OCI-LY3 (cell line): Measurements from ENCODE around the gene SUCLG2.

Experiments
- H2AFZ ChIP-seq: fragments of 200-600, 300-600 bp; shearing (Covaris generic); 2 replicates; pipeline ENCODE4 v1.6.0; 2014; ENCODE audit warnings: antibody characterized with exemption, low read depth, low read length
- H3K27ac ChIP-seq: fragments of 200-600, 300-600 bp; sonication (generic); 2 replicates; pipeline ENCODE4 v1.5.1; 2014; ENCODE audit warnings: mild to moderate bottlenecking, low read length, moderate library complexity, mixed read lengths
- H3K27me3 ChIP-seq: fragments of 200-600, 300-600 bp; sonication (generic); 2 replicates; pipeline ENCODE4 v1.6.1; 2014; ENCODE audit warnings: low read depth, low read length, mixed read lengths
- H3K36me3 ChIP-seq: fragments of 200-600, 300-600 bp; sonication (generic); replicated peaks from 2 replicates; pipeline ENCODE3; 2014; ENCODE audit warnings: low read depth, low read length, mixed read lengths
- H3K4me1 ChIP-seq: fragments of 300-600, 200-600 bp; sonication (generic); 2 replicates; pipeline ENCODE4 v1.6.1; 2014; ENCODE audit warnings: low read length, mixed read lengths
- H3K4me2 ChIP-seq: fragments of 200-600, 300-600 bp; sonication (generic); 2 replicates; pipeline ENCODE4 v1.6.1; 2014; ENCODE audit warnings: low read length, mixed read lengths
- H3K4me3 ChIP-seq: fragments of 300-600, 200-600 bp; sonication (generic); 2 replicates; pipeline ENCODE4 v1.5.1; 2014; ENCODE audit warnings: antibody characterized with exemption, mild to moderate bottlenecking, low read length, moderate library complexity
- H3K79me2 ChIP-seq: fragments of 300-600, 200-600 bp; shearing (Covaris generic); 2 replicates; pipeline ENCODE4 v1.6.1; 2014; ENCODE audit warnings: mild to moderate bottlenecking, low read length, mixed read lengths
- H3K9ac ChIP-seq: fragments of 300-600, 200-600 bp; shearing (Covaris generic); 2 replicates; pipeline ENCODE4 v1.6.0; 2014; ENCODE audit warnings: mild to moderate bottlenecking, low read length, moderate library complexity
- H3K9me3 ChIP-seq: fragments of 200-600, 300-600 bp; shearing (Covaris generic); 2 replicates; pipeline ENCODE4 v1.6.1; 2014; ENCODE audit warnings: low read length, mixed read lengths; ENCODE audit not compliant: insufficient read depth
- H4K20me1 ChIP-seq: fragments of 200-600, 300-600 bp; sonication (generic); 2 replicates; pipeline ENCODE4 v1.6.1; 2016; ENCODE audit warnings: low read length, mixed read lengths; ENCODE audit not compliant: insufficient read depth
- EZH2phosphoT487 ChIP-seq: fragments of 200-600 bp; shearing (Covaris generic); IDR thresholded peaks from 2 replicates; pipeline ENCODE4 v1.6.1; 2018; ENCODE audit warnings: antibody characterized with exemption, mixed run types, low read depth
- TF ChIP-seq, protein P1 (sequence below): fragments of 200-600, 300-600 bp; sonication (generic); IDR thresholded peaks from 2 replicates; pipeline ENCODE4 v1.5.1; 2014; ENCODE audit warnings: antibody characterized with exemption, low read length, low read depth

The SUCLG2 gene

DNA sequence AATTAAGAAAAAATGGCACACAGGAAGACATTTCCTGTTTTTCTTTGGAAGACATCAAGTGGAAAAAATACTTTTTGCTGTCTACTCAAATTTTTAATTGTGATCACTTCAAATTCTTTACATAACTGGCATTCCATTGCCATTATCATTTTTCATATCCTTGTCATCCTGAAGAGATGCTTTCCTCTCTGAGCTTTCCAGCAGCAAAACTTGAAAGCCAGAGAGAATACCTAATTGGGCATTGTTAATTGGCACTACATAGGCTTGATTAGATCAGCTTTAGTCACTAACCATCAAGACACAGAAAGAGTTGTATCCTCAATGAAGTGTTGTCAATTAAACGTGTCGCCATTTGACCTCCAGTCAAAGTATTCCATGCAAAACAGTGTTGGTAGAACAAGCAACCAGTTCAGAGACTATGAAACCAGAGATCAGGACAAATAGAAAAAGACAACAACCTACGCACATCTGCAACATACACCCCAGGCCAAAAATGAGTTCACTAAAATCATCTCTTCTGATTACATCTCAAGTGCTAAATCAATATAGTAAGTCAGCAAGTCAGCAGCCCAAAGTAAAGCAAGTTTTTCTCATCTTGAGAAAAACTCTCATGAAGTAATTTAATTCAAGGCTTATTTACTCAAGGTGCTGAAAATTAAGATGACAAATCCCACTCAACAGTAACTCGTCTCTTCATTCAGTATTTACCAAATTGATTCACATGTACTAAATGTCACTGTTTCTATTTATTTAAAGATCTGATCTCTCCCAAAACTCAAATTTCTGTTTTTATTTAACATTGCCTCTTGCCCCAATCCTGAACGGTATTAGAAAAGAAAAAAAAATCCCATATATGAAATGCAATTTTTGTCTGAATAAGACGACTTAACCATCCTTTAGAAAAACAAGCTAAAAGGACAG is 123.0 kb downstream of the SUCLG2 start:
- TF ChIP-seq, protein P1, sequence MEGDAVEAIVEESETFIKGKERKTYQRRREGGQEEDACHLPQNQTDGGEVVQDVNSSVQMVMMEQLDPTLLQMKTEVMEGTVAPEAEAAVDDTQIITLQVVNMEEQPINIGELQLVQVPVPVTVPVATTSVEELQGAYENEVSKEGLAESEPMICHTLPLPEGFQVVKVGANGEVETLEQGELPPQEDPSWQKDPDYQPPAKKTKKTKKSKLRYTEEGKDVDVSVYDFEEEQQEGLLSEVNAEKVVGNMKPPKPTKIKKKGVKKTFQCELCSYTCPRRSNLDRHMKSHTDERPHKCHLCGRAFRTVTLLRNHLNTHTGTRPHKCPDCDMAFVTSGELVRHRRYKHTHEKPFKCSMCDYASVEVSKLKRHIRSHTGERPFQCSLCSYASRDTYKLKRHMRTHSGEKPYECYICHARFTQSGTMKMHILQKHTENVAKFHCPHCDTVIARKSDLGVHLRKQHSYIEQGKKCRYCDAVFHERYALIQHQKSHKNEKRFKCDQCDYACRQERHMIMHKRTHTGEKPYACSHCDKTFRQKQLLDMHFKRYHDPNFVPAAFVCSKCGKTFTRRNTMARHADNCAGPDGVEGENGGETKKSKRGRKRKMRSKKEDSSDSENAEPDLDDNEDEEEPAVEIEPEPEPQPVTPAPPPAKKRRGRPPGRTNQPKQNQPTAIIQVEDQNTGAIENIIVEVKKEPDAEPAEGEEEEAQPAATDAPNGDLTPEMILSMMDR = no peak
- no peak for TF ChIP-seq EZH2phosphoT487
- H3K9ac ChIP-seq = no peak overlapping the region
- peaks cover 18% of the 10 kb centered on the region for H3K36me3 ChIP-seq
- no peak overlapping the region for H3K4me3 ChIP-seq
- no peak overlapping the region for H3K4me2 ChIP-seq
- no peaks in the 10 kb centered on the region for H3K9me3 ChIP-seq
- H3K27ac ChIP-seq = no peak overlapping the region
- peaks cover 12% of the 10 kb centered on the region for H3K79me2 ChIP-seq
- peaks cover 34% of the 10 kb centered on the region for H4K20me1 ChIP-seq
- H2AFZ ChIP-seq = no peak overlapping the region
- H3K27me3 ChIP-seq = no peaks in the 10 kb centered on the region
- no peaks in the 10 kb centered on the region for H3K4me1 ChIP-seq

DNA sequence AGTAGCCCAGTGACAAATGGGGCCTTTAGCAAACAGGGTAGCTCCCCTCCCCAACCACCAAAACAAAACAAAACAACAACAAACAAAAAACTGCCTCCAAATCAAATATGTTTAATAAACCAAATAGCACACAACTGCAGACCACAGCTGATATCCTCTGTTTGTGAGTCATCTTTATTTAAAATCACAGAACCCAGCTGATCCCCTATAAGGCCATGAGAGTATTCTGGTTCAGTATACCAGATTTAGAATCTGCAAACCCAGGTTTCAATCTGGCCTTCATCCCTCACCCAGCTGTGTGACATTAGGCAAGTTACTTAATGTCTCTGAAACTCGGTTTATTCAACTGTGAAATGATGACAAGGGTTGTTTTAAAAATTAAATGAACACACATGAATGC is 124.5 kb downstream of the SUCLG2 start:
- Histone ChIP-seq H3K4me2 (no peak overlapping the region), H4K20me1 (peaks cover 21% of the 10 kb centered on the region), H3K79me2 (peaks cover 12% of the 10 kb centered on the region), H2AFZ (no peak overlapping the region), H3K27me3 (no peaks in the 10 kb centered on the region), H3K9me3 (no peaks in the 10 kb centered on the region), H3K4me1 (no peaks in the 10 kb centered on the region), H3K27ac (no peak overlapping the region), H3K36me3 (peaks cover 26% of the 10 kb centered on the region), H3K9ac (no peak overlapping the region), H3K4me3 (no peak overlapping the region)
- TF ChIP-seq, protein P1 = no peak
- no peak for TF ChIP-seq EZH2phosphoT487

DNA sequence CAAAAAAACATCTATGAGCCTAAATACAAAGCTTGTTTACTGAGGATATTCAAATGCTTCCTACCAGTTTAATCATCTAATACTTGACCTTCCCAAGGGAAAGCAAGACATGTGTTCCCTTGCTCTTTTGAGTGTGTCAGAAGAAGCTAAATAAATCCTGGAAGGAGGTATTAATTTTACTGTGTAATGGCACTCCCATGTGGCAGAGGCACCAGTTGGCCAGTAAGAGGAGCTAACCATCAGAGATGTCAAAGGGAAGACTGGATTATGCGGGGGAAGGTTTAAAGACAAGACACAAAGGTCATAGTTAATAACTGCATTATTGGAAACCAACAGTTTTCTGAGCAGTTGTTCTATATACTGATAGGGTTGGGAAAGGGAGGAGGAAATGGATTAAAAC is 125.1 kb downstream of the SUCLG2 start:
- no peak overlapping the region for H2AFZ ChIP-seq
- no peaks in the 10 kb centered on the region for H3K9me3 ChIP-seq
- no peaks in the 10 kb centered on the region for H3K4me1 ChIP-seq
- H3K9ac ChIP-seq = no peak overlapping the region
- H3K27ac ChIP-seq = no peak overlapping the region
- H3K4me2 ChIP-seq = no peak overlapping the region
- peaks cover 18% of the 10 kb centered on the region for H4K20me1 ChIP-seq
- no peak overlapping the region for H3K4me3 ChIP-seq
- peaks cover 12% of the 10 kb centered on the region for H3K79me2 ChIP-seq
- peaks cover 26% of the 10 kb centered on the region for H3K36me3 ChIP-seq
- no peaks in the 10 kb centered on the region for H3K27me3 ChIP-seq
- TF ChIP-seq, protein P1 = 0 out of 2 replicates have a peak, but pooled peaks have one; percentile 16
- no peak for TF ChIP-seq EZH2phosphoT487

DNA sequence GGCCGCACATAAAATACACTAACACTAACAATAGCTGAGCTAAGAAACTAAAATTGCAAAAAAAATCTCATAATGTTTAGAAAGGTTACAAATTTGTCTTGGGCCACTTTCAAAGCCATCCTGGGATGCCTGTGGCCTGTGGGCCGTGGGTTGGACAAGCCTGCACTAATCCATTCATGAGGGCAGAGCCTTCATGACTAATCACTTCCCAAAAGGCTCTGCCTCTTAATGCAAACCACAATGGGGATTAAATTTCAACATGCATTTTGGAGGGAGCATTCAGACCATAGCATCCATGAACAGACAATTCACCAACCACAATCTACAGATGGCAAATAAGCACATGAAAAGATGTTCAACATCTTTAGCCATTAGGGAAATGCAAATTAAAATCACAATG is 128.2 kb downstream of the SUCLG2 start:
- no peak for TF ChIP-seq EZH2phosphoT487
- TF ChIP-seq, protein P1 = no peak

More for the DNA sequence above, 128.2 kb downstream of the SUCLG2 start:
- no peaks in the 10 kb centered on the region for H3K27me3 ChIP-seq
- H3K4me3 ChIP-seq = no peak overlapping the region
- H3K9ac ChIP-seq = no peak overlapping the region
- H3K4me1 ChIP-seq = no peaks in the 10 kb centered on the region
- H3K79me2 ChIP-seq = peaks cover 12% of the 10 kb centered on the region
- H2AFZ ChIP-seq = no peak overlapping the region
- no peaks in the 10 kb centered on the region for H3K9me3 ChIP-seq
- H3K4me2 ChIP-seq = no peak overlapping the region
- H3K36me3 ChIP-seq = peaks cover 29% of the 10 kb centered on the region
- H4K20me1 ChIP-seq = peaks cover 15% of the 10 kb centered on the region
- no peak overlapping the region for H3K27ac ChIP-seq
